ENCODE results near the gene RPTN. TPM values are rescaled to one million over a fixed set of nuclear protein-coding genes. Genes with fewer than 3 reads are reported as not detected.
A peak's percentile ranks its signal among the peaks of the same experiment; 100 is the strongest.

RPTN gene
- total and polyA plus RNA-seq, 2 of the 4 experiments (the other 2 are of a cell fraction), result not detected

- BruUV-seq (replicated peaks), result no TSS peak
- Histone ChIP-seq H3K4me2 (ENCODE audit: low read depth, low read length) (peak overlapping the region; percentile 62), H4K8ac (ENCODE audit: low read depth in 2 of 2, low read length in 2 of 2) (no peak overlapping the region), H3K4me1 (ENCODE audit: control insufficient read depth, insufficient read depth, low read length) (peaks cover 3% of the 10 kb centered on the region; the same call in 1 of the 2 replicates), H3K9me3 (ENCODE audit: control insufficient read depth, insufficient read depth, low read length) (peaks cover 21% of the 10 kb centered on the region), H2AFZ (replicated peaks; ENCODE audit: low read length, poor library complexity) (peak overlapping the region; percentile 76), H3K36me3 (ENCODE audit: control insufficient read depth, insufficient read depth, low read length) (no peaks in the 10 kb centered on the region), H3K27ac (ENCODE audit: insufficient read depth, low read length) (no peak overlapping the region), H4K20me1 (ENCODE audit: insufficient read depth, low read length) (no peaks in the 10 kb centered on the region; the same call in 1 of the 2 replicates), H2BK15ac (ENCODE audit: low read depth, low read length) (no peak overlapping the region), H3K18ac (ENCODE audit: low read depth, low read length) (no peak overlapping the region), H2AK9ac (replicated peaks; ENCODE audit: low read depth, low read length, poor library complexity) (no peak overlapping the region), H3K14ac (replicated peaks; ENCODE audit: low read depth, low read length) (no peak overlapping the region), H2BK120ac (ENCODE audit: low read depth, low read length) (no peak overlapping the region), H3K23ac (ENCODE audit: low read depth, low read length) (no peak overlapping the region), H3K79me1 (ENCODE audit: low read depth in 1 of 2, low read length in 2 of 2) (no peaks in the 10 kb centered on the region), H4K5ac (ENCODE audit: low read depth, low read length) (no peak overlapping the region), H4K91ac (ENCODE audit: insufficient read depth, low read depth, low read length) (no peak overlapping the region), H2BK20ac (ENCODE audit: low read depth, low read length) (no peak overlapping the region), H2BK5ac (ENCODE audit: low read depth, low read length, poor library complexity, severe bottlenecking) (no peak overlapping the region), H3K9ac (ENCODE audit: low read depth, low read length) (no peak overlapping the region), H3K56ac (ENCODE audit: extremely low read depth, insufficient read depth, low read length) (no peak overlapping the region), H3K27me3 (ENCODE audit: control insufficient read depth, insufficient read depth, low read length) (peaks cover 61% of the 10 kb centered on the region), H3K4me3 (ENCODE audit: insufficient read depth, low read depth, low read length) (peak overlapping the region; percentile 29), H3K4ac (ENCODE audit: low read depth, low read length) (no peak overlapping the region), H3K9me1 (ENCODE audit: insufficient read depth, low read length) (no peaks in the 10 kb centered on the region), H2AK5ac (ENCODE audit: low read depth, low read length) (no peak overlapping the region)
- in situ Hi-C loops (cut with MboI; ENCODE audit: low sequenced_read_pairs) (no loop called here), dilution Hi-C loops (cut with HindIII; ENCODE audit: low sequenced_read_pairs, unreplicated experiment) (no loop called here), intact Hi-C loops (cut with micrococcal nuclease) (loop anchor here (5.0 kb wide), 1 partner anchor 58 kb away; no protein-coding TSS in a partner anchor)
- TF ChIP-seq FOS (IDR thresholded peaks at IDR 0.05; ENCODE audit: low read depth, low read length), result no peak
- TF ChIP-seq SMC3 (IDR thresholded peaks at IDR 0.05; ENCODE audit: low read depth, low read length), result no peak
- no peak for TF ChIP-seq USF2 (IDR thresholded peaks at IDR 0.05; ENCODE audit: low read depth, low read length)
- TF ChIP-seq CTCF (conservative IDR thresholded peaks at IDR 0.05; ENCODE audit: low read depth, low read length), result no peak
- no peak for TF ChIP-seq CHD1 (IDR thresholded peaks at IDR 0.05; ENCODE audit: low read depth, low read length)
- TF ChIP-seq ELK1 (IDR thresholded peaks at IDR 0.05; ENCODE audit: borderline replicate concordance, low read depth, low read length), result no peak
- TF ChIP-seq BHLHE40 (IDR thresholded peaks at IDR 0.05; ENCODE audit: low read depth, low read length), result no peak
- TF ChIP-seq CEBPB (IDR thresholded peaks at IDR 0.05; ENCODE audit: low read depth, low read length), result no peak
- no peak for TF ChIP-seq MXI1 (IDR thresholded peaks at IDR 0.05; ENCODE audit: borderline replicate concordance, low read depth, low read length)
- TF ChIP-seq MAZ (IDR thresholded peaks at IDR 0.05; ENCODE audit: borderline replicate concordance, low read depth, low read length), result no peak
- no peak for TF ChIP-seq RAD21 (IDR thresholded peaks at IDR 0.05; ENCODE audit: low read length)
- ChIA-PET CTCF (interaction anchor here (1.2 kb wide), 1 partner anchor 22 kb away, joined by 3 read pairs; no protein-coding TSS in a partner anchor), POLR2A (ENCODE audit: unreplicated experiment) (no interaction called here)
- WGBS, 2 experiments (ENCODE audit: extremely low coverage in 2 of 2, insufficient read length in 1 of 2), result 6% methylated on average over 15 of the region's 15 CpGs; no CpG with 5 or more reads in 1 of the 2 experiments
- DNase-seq (no peak), ATAC-seq (ENCODE audit: low read depth) (no peak)
These were observed 49.1 kb downstream of the RPTN start for GRCh38 chr1:152109998-152110294.

All from IMR-90 (cell line).